Progenitor cell of endocrine pancreas (in vitro differentiated cells): ENCODE results near the gene HS2ST1. TPM values are rescaled to one million over a fixed set of nuclear protein-coding genes. Genes with fewer than 3 reads are reported as not detected.
A peak's percentile ranks its signal among the peaks of the same experiment; 100 is the strongest.

Experiments used
- DNase-seq: peaks from one replicate; pipeline ENCODE4 v3.0.0; 2021; ENCODE audit warnings: low spot score; ENCODE audit not compliant: unreplicated experiment
- H3K27ac Mint-ChIP-seq: 2 replicates; pipeline ENCODE4 v1.8.0; 2021; ENCODE audit warnings: mild to moderate bottlenecking, moderate library complexity, mixed read lengths
- H3K27me3 Mint-ChIP-seq: 2 replicates; pipeline ENCODE4 v1.8.0; 2021; ENCODE audit warnings: mixed read lengths
- H3K36me3 Mint-ChIP-seq: 2 replicates; pipeline ENCODE4 v1.8.0; 2022; ENCODE audit warnings: mixed read lengths; ENCODE audit not compliant: insufficient read depth
- H3K4me1 Mint-ChIP-seq: 2 replicates; pipeline ENCODE4 v1.8.0; 2021; ENCODE audit warnings: low read depth, mixed read lengths
- H3K4me3 Mint-ChIP-seq: 2 replicates; pipeline ENCODE4 v1.8.0; 2021; ENCODE audit warnings: low read depth, mild to moderate bottlenecking, moderate library complexity, mixed read lengths
- H3K9me3 Mint-ChIP-seq: 2 replicates; pipeline ENCODE4 v1.8.0; 2021; ENCODE audit warnings: low read depth, mixed read lengths
- CTCF ChIP-seq: fragments of 200-600 bp; sonication (generic); IDR thresholded peaks from one replicate; pipeline ENCODE4 v1.5.0; 2021; ENCODE audit warnings: antibody characterized with exemption, mild to moderate bottlenecking; ENCODE audit not compliant: unreplicated experiment
- total RNA-seq: library from RNA; stranded (reverse); gene quantifications from 2 replicates; pipeline ENCODE4 v1.2.1, GENCODE V29; 2021

Gene HS2ST1
- total RNA-seq, 1 donor from 2014 or later = 41.4 TPM

GRCh38 chr1:87044840-87045239, 130.4 kb downstream of the HS2ST1 start:
- TF ChIP-seq CTCF = no peak
- Mint-ChIP-seq H3K9me3 (peaks cover 15% of the 10 kb centered on the region), H3K36me3 (peaks cover 12% of the 10 kb centered on the region), H3K4me3 (no peak overlapping the region), H3K27me3 (no peaks in the 10 kb centered on the region), H3K27ac (no peak overlapping the region), H3K4me1 (no peaks in the 10 kb centered on the region)
- DNase-seq = no peak

GRCh38 chr1:87045761-87046304, 131.4 kb downstream of the HS2ST1 start:
- Mint-ChIP-seq H3K4me1 (no peaks in the 10 kb centered on the region), H3K27me3 (no peaks in the 10 kb centered on the region), H3K4me3 (no peak overlapping the region), H3K36me3 (peaks cover 12% of the 10 kb centered on the region), H3K27ac (peak overlapping the region; percentile 53), H3K9me3 (peaks cover 15% of the 10 kb centered on the region)
- no peak for DNase-seq
- TF ChIP-seq CTCF = no peak

DNA sequence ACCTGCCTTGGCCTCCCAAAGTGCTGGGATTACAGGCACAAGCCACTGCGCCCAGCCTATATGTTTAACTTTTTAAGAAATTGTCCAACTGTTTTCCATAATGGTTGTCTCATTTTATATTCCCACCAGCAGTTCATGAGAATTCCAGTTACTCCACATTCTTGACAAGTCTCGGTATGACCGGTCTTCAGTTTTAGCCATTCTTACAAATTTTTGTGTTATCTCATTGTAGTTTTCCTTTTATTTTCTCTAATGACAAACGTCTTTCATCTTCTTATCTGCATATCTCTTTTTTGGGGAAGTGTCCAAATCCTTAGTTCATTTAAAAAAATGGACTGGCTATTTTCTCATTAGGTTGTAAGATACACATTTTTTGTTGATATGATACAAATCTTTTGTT, 132.5 kb downstream of the HS2ST1 start:
- no peaks in the 10 kb centered on the region for H3K27me3 Mint-ChIP-seq

GRCh38 chr1:87048237-87048636, 133.8 kb downstream of the HS2ST1 start:
- H3K27ac Mint-ChIP-seq = no peak overlapping the region
- H3K27me3 Mint-ChIP-seq = no peaks in the 10 kb centered on the region
- H3K4me3 Mint-ChIP-seq = no peak overlapping the region
- no peak for TF ChIP-seq CTCF
- H3K9me3 Mint-ChIP-seq = peaks cover 15% of the 10 kb centered on the region
- no peaks in the 10 kb centered on the region for H3K4me1 Mint-ChIP-seq
- H3K36me3 Mint-ChIP-seq = peaks cover 12% of the 10 kb centered on the region
- DNase-seq = no peak

More for the DNA sequence above, 132.5 kb downstream of the HS2ST1 start:
- peaks cover 12% of the 10 kb centered on the region for H3K36me3 Mint-ChIP-seq
- no peak overlapping the region for H3K4me3 Mint-ChIP-seq
- TF ChIP-seq CTCF = no peak
- no peak overlapping the region for H3K27ac Mint-ChIP-seq
- H3K9me3 Mint-ChIP-seq = peaks cover 15% of the 10 kb centered on the region
- no peaks in the 10 kb centered on the region for H3K4me1 Mint-ChIP-seq
- no peak for DNase-seq

DNA sequence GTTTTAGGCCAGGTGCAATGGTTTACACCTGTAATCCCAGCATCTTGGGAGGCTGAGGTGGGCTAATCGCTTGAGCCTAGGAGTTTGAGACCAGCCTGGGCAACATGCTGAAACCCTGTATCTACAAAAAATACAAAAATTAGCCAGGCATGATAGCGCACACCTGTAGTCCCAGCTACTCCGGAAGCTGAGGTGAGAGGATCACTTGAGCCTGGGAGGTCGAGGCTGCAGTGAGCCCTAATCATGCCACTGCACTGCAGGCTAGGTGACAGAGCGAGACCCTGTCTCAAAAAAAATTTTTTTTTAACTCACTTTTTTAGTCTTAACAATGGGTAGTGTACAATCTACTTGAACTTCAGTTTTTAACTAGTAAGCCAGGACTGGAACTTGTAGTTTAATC, 137.5 kb downstream of the HS2ST1 start:
- no peak for DNase-seq
- TF ChIP-seq CTCF = no peak
- H3K4me1 Mint-ChIP-seq = no peaks in the 10 kb centered on the region
- H3K36me3 Mint-ChIP-seq = peaks cover 11% of the 10 kb centered on the region
- H3K9me3 Mint-ChIP-seq = peaks cover 10% of the 10 kb centered on the region
- no peaks in the 10 kb centered on the region for H3K27me3 Mint-ChIP-seq
- H3K4me3 Mint-ChIP-seq = no peak overlapping the region
- H3K27ac Mint-ChIP-seq = no peak overlapping the region
